Brain microvascular endothelial cell (primary cell): Measurements from ENCODE around the gene TPD52L1.

Experiments
- DNase-seq: peaks from one replicate; pipeline ENCODE4 v3.0.0-alpha.2; 2020
- H3K27ac ChIP-seq: fragments of 250-450 bp; sonication (Bioruptor Pico); 2 replicates; pipeline ENCODE4 v1.5.1; 2020; ENCODE audit warnings: mild to moderate bottlenecking, moderate library complexity
- H3K27me3 ChIP-seq: fragments of 250-450 bp; sonication (Bioruptor Pico); replicated peaks from 2 replicates; pipeline ENCODE4 v1.5.1; 2020; ENCODE audit warnings: mild to moderate bottlenecking
- H3K36me3 ChIP-seq: fragments of 250-450 bp; sonication (Bioruptor Pico); replicated peaks from 2 replicates; pipeline ENCODE4 v1.5.1; 2020; ENCODE audit warnings: mild to moderate bottlenecking
- H3K4me3 ChIP-seq: 2 replicates; pipeline ENCODE4 v1.5.1; 2011; ENCODE audit warnings: low read depth, mild to moderate bottlenecking, control low read depth, low read length, moderate library complexity
- in situ Hi-C: cut with HindIII; loops from 2 replicates; pipeline ENCODE4 v1.10.0; 2017; ENCODE audit warnings: low sequenced_read_pairs, low pct_ligation_motif_present
- TF ChIP-seq, protein P1 (sequence below): IDR thresholded peaks from 2 replicates; pipeline ENCODE4 v1.5.1; 2011; ENCODE audit warnings: low read depth, mild to moderate bottlenecking, moderate library complexity, low read length, control low read depth, inconsistent platforms; ENCODE audit errors: missing control alignments

Gene TPD52L1

GRCh38 chr6:125264476-125264875 lies 110.9 kb downstream of the TPD52L1 start:
- TF ChIP-seq, protein P1, sequence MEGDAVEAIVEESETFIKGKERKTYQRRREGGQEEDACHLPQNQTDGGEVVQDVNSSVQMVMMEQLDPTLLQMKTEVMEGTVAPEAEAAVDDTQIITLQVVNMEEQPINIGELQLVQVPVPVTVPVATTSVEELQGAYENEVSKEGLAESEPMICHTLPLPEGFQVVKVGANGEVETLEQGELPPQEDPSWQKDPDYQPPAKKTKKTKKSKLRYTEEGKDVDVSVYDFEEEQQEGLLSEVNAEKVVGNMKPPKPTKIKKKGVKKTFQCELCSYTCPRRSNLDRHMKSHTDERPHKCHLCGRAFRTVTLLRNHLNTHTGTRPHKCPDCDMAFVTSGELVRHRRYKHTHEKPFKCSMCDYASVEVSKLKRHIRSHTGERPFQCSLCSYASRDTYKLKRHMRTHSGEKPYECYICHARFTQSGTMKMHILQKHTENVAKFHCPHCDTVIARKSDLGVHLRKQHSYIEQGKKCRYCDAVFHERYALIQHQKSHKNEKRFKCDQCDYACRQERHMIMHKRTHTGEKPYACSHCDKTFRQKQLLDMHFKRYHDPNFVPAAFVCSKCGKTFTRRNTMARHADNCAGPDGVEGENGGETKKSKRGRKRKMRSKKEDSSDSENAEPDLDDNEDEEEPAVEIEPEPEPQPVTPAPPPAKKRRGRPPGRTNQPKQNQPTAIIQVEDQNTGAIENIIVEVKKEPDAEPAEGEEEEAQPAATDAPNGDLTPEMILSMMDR = no peak
- Histone ChIP-seq H3K36me3 (no peaks in the 10 kb centered on the region), H3K27me3 (no peaks in the 10 kb centered on the region), H3K27ac (no peak overlapping the region), H3K4me3 (no peak overlapping the region)
- DNase-seq = no peak
- in situ Hi-C loops = no loop called here

GRCh38 chr6:125267806-125268523 lies 114.4 kb downstream of the TPD52L1 start:
- no peak for DNase-seq
- H3K27ac ChIP-seq = no peak overlapping the region
- in situ Hi-C loops = no loop called here
- no peak overlapping the region for H3K4me3 ChIP-seq
- TF ChIP-seq, protein P1 = no peak
- H3K27me3 ChIP-seq = no peaks in the 10 kb centered on the region
- peaks cover 8% of the 10 kb centered on the region for H3K36me3 ChIP-seq

DNA sequence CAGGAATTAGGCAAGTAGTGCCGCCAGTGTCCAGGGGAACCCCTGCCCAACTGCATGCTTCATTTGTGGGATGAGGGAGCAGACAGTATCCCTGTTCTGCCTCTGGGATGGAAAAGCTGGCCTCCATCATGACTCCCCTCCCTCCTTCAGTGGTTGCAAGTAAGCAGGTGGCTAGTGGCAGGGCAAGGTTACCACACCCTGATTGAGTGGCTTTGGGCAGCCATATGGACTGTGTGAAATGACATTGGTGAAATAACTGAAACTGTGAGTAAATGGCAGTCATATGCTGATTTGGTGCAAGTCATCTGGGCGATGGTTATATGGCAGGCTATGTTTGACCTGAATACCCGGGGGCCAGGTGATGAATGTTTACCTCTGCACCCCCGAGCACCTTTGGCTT lies 115.2 kb downstream of the TPD52L1 start:
- Histone ChIP-seq H3K4me3 (no peak overlapping the region), H3K27ac (no peak overlapping the region), H3K36me3 (peaks cover 12% of the 10 kb centered on the region), H3K27me3 (no peaks in the 10 kb centered on the region)
- in situ Hi-C loops = no loop called here
- TF ChIP-seq, protein P1 = no peak
- no peak for DNase-seq

GRCh38 chr6:125269328-125269985 lies 115.9 kb downstream of the TPD52L1 start:
- peaks cover 12% of the 10 kb centered on the region for H3K36me3 ChIP-seq

GRCh38 chr6:125270380-125270779 lies 116.8 kb downstream of the TPD52L1 start:
- H3K27me3 ChIP-seq = no peaks in the 10 kb centered on the region
- no peak overlapping the region for H3K4me3 ChIP-seq
- peaks cover 12% of the 10 kb centered on the region for H3K36me3 ChIP-seq
- H3K27ac ChIP-seq = no peak overlapping the region
- TF ChIP-seq, protein P1 = no peak
- in situ Hi-C loops = no loop called here
- no peak for DNase-seq

More at GRCh38 chr6:125269328-125269985, 115.9 kb downstream of the TPD52L1 start:
- TF ChIP-seq, protein P1 = no peak
- no peaks in the 10 kb centered on the region for H3K27me3 ChIP-seq
- no peak overlapping the region for H3K4me3 ChIP-seq
- H3K27ac ChIP-seq = no peak overlapping the region
- in situ Hi-C loops = no loop called here
- no peak for DNase-seq
